Measurements from ENCODE around the gene AIG1.
"Not testable (repeated sequence)": the region's sequence is repeated elsewhere in the genome, so short reads cannot be mapped to it uniquely, and the experiment has no call there.

AIG1 gene

DNA sequence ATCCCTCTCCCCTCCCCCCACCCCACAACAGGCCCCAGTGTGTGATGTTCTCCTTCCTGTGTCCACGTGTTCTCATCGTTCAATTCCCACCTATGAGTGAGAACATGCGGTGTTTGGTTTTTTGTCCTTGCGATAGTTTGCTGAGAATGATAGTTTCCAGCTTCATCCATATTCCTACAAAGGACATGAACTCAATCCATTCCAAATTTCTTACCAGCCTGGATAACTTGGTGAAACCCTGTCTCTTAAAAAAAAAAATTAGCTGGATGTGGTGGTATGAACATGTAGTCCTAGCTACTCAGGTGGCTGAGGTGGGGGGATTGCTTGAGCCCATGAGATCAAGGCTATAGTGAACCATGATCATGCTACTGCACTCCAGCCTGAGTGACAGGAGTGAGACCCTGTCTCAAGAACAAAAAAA is 107.7 kb downstream of the AIG1 start:
- DNase-seq: not testable (repeated sequence)

DNA sequence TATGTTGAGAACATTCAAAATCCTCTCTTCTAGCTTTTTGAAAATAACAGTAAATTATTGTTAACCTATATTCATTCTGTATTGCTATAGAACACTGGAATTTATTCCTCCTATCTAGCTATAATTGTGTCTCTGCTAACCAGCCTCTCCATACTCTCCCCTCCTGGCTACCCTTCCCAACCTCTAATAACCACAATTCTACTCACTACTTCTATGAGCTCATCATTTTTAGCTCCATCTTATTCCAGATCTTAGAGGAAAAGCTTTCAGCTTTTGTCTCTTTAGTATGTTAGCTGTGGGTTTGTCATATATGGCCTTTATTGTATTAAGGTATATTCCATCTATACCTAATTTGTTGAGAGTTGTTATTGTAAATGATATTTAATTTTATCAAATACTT is 108.8 kb downstream of the AIG1 start:
- no peak for DNase-seq

DNA sequence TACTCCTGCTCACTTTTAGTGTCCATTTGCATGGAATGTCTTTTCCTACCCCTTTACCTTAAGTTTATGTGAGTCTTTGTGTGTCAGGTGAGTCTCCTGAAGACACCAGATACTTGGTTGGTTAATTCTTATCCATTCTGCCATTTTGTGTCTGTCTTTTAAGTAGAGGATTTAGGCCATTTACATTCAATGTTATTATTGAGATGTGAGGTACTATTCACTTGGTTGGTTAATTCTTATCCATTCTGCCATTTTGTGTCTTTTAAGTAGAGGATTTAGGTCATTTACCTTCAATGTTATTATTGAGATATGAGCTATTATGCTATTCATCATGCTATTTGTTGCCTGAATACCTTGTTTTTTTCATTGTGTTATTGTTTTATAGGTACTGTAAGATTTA is 113.8 kb downstream of the AIG1 start:
- DNase-seq: no peak

DNA sequence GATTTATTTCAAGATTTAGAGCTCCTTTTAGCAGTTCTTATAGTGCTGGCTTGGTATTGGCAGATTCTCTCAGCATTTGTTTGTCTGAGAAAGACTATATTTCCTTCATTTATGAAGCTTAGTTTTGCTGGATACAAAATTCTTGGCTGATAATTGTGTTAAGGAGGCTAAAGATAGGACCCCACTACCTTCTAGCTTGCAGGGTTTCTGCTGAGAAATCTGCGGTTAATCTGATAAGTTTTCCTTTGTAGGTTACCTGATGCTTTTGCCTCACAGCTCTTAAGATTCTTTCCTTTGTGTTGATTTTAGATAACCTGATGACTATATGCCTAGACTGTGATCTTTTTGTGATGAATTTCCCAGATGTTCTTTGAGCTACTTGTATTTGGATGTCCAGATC is 114.3 kb downstream of the AIG1 start:
- no peak for DNase-seq

DNA sequence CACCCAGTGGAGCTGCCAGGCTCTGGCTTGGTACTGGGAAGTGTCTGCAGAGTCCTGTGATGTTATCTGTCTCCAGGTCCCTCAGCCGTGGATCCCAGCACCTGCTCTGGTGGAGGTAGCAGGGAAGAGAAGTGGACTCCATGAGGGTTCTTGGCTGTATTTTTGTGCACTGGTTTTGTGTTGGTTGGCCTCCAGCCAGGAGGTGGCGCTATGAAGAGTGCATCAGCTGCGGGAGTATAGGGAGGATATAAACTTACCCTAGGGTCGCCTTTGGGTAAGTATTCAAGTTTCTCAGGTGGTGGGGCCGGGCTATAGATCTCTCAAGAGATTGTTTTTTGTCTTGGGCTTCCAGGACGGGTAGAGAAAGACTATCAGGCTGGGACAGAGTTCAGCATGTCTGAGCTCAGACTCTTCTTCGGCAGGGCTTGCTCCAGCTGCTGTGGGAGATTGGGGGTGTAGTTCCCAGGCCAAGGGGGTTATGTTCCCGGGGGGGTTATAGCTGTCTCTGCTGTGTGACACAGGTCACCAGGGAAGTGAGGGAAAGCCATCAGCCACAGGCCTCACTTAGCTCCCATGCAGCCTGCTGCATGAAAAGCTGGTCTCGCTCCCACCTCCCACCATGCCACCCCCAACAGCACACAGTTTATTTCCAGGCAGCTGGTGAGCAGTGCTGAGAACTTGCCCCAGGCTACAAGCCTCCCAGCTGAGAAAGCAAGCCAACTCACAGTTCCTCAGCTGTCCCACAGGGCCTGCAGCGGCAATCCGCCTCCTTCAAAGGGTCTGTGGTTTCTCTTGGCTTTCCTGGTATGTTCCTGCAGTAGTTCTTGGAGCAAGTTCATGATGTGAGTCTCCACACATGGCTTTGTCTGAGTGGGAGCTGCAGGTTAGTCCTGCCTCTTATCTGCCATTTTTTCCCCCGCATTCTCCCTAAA is 115.7 kb downstream of the AIG1 start:
- no peak for DNase-seq

DNA sequence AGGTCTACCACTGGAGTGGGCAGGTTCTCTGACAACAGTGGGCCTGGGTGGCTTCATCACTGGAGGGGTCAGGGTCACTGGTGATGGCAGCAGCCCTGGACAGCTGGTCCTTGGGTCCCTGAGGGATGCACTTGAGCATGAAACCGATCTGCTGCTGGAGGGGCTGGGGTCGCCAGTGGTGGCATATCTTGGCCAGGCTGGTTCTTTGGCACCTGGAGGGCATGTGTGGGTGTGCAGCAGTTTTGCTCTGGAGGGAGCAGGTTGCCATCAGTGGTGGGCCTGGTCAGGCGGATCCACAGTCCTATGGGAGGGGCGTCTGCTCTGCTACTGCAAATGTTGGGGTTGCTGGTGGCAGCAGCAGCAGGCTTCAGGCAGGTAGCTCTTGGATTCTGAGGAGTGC is 117.0 kb downstream of the AIG1 start:
- no peak for DNase-seq

DNA sequence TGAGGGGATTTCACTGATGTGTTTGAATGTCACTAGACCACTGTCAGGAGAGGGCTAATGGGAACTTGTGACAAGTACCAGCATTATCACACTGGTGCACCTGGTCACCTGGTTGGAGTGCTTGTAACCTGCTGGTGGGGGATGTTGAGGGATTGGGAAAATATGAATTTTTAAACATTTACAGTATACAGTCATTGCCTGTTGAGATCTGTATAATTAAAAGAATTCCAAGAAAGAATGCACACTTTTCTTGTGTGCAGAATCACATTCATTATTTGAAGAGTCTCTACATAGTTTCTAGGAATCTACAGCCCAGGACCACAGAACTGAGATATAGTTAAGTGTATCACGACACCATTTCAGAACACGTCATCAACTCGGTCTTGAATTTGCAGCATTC is 118.4 kb downstream of the AIG1 start:
- no peak for DNase-seq

DNA sequence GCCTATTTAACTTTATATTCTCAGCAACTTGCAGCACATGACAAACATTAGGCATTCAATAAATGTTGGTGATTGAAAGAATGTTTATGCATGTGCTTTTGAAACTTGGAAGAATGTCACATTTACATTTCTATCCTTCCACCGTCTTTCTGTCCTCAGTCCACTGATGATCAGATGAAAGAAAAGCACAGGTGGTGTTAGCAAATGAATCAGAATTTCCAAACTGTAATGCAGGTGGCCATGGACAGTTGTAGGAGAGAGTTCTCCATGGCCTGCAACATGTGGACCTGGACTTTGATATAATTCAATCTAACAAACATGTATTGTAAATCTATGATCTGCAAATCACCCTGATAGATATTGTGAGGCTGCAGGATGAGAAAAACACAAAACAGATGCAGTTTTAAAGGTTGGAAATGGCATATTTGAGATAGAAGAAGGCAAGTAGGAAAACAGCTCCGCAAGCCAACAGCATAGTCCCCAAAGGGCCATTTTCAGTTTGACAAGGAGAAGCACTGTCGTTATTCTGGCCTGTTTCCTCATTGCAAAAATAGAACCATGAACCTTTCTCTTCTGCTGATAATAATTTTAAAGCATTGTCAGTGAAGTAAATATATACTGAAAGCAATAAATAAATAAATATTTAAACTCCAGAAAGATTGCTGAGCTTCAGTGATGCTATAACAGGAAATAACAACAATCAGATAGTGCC is 119.4 kb downstream of the AIG1 start:
- DNase-seq: no peak

DNA sequence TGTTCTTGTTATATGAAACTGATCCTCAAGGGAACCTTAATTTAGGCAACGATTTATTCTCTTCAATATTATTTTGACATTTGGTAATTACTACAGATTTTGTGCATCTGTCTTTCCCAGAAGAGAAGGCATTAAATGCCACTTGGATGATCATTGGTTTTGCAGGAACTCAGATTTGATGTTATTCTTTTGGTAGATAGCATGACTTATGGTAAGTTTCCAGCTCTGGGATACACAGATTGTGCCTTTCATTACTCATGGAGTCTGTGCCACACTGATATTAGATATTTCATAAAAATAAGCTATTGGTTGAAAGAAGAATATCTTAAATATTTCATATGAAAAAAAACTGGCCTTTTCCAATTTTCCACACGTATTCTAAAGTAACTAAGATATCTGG is 120.1 kb downstream of the AIG1 start:
- no peak for DNase-seq

DNA sequence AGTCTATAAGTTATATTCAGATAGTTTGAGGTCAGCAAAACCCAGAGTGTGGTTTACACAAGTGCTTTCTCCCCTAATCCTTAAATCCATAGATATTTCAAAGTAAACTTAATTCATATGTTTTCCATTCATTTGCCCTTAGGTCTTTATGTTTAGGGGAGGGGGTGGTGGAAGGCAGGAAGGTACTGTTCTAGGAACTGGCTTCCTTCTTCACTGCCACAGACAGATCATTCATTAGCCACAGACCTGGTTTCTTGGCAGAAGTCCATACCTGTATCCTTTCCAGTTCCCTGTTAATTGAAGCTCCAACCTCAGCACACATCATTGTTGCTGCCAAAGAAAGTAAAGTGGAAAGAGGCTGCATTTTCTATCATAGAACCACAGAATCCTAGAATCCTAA is 123.0 kb downstream of the AIG1 start:
- DNase-seq: no peak

DNA sequence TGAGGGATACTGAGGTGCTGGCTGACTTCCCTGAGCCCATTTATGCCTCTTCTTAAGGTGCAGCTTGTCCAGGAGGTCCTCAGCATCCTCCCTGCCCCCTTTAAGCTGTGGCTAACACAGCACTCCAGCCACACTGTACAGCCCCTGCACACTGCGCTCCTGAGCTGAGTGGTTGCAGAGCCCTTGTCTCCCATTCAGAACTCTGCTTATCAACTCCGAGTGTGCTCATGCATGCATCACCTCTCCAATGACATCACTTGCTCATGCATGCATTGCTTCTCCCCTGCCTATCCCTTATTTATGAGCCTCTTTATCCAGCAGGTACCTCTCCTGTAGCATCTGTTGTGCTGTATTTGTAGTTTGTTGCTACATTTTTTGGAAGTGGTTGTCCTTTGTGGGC is 124.6 kb downstream of the AIG1 start:
- no peak for DNase-seq

DNA sequence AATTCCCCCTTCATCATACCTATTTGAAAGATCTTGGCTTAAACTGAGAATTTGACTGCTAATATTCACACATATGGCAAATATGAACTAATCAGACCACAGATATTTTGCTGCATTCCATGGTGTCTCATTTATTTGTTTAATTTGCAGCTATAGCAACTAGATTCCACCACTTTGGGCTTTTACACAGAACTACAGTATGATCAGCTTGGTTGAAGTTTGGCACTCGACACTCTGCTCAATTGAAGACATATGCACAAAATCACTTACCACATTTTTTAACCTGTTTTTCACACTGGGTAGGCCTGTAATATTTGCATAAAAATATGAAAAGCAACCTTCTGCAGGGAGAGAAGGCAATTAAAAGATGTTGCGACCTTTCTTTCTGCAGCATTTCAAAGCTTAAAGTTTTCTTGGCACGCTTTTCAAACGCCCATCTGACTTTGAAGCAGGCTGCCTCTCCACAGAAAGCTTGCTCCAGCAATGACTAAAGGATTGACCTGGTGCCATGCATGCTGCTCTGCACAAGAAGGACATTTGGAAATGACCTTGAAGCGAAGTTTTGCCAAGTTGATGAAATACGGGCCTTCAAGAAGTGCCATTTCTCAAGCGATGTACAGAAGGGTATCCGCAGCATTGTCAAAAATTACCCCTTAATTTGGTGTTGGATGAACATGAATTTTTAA is 126.7 kb downstream of the AIG1 start:
- no peak for DNase-seq

DNA sequence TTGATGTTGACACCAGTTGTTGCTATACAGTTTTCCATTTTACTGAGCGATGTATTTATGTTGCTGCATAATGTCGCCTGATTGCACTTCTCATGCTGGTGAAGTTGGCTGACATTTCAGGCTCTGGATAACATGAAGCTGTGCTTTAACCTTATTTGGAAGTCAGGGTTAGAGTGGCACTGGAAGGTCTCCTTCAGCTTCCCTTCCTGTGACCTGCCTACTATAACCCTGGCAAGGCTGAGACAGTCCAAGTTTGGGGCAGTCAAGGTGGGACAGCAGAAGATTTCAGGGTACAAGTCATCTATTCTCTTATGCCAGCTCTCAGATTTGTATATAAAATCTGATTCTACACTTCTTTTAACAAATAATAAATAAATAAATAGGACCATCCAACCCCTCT is 127.6 kb downstream of the AIG1 start:
- no peak for DNase-seq

DNA sequence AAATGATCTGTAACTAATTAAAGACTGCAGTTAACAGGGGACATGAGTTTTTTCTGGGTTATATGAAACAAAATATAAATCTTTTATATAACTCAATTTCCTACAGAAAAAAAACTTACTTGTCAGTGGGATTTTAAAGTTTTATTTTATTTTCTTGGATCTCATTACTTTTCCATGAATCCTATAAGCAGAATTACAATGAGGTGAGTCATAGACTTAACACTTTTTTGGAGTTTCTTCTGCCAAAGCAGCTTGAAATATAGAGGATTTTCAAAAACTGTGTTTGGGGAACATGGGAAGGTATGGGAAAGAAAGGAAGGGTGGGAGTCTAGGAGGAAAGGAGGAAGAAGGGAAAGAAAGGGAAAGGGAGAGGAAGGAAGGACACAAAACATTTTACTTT is 130.7 kb downstream of the AIG1 start:
- DNase-seq: no peak

DNA sequence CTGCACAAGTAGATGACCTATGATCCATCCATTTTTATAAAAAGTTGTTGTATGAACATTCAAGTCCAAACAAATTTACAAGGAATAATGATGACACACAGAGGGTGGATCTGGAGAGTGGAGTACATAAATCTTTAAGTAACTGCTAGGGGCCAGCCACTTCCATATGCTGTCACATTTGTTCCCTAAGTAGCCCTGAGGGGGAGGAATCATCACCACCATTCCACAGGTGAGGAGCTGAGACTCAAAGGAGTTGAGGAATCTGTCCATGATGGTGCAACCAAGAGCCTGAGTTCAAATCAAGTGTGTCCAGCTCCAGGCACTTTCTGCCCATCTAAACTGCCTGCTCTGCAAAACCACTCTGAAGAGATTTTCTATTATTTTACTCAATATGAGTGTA is 132.1 kb downstream of the AIG1 start:
- DNase-seq: no peak

DNA sequence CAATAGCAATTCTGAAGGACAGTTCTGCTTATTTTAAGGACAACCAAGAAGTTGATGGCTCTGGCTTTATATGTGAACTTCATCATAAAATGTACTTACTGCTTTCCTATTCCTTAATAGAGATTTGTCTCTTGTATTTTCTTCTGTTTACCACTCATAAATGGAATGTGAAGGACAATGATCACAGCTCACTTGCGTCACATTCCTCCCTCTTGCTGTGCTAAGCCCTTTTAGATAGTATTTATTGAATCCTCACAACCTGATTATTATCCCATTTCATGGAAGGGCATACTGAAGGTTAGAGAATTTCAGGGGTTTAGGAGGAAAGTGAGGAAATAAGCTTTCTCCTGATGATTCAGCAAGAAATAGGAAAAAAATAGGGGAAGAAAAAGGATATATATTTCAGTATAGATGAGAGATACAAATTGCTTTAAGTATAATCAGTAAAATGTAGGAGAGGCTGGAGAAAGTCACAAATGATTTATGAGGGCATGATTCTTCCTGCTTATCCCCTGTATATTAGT is 132.9 kb downstream of the AIG1 start:
- DNase-seq: no peak

DNA sequence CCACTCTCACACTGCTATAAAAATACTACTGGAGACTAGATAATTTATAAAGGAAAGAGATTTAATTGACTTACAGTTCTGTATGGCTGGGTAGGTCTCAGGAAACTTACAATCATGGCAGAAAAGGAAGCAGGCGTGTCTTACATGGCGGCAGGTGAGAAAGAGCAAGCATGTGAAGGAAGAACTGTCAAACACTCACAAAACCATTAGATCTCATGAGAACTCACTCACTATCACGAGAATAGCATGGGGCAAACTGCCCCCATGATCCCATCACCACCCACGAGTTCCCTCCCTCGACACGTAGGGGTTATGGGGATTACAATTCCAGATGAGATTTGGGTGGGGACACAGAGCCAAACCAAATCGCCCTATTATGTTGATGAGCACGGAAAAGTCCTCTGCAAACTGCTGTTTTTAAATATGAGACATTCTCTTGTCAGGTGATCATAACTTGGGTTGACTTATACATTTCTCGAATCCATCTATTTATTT is 133.5 kb downstream of the AIG1 start:
- DNase-seq: no peak

DNA sequence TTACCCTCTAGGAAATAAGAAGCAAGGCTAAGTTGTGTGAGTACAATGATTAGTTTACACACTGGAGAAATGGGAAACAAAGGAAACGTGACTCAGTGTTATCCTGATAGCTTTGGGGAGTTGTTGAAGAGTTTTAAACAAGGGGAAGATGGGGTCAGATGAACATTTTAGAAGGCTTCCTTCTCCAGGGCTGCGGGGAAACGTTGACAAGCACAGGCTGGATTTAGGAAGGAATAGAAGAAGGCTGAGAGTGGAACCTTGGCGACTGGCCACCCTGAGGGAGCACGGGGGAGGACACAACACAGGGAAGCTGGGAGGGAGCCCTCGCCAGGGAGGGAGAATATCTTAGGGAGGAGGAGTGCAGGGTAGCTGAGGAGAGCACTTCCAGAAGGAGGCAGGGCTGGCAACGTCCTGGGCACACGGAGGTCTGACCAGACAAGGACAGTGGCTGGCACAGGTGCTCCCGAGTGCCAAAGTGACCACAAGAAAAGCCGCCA is 134.7 kb downstream of the AIG1 start:
- DNase-seq: no peak

DNA sequence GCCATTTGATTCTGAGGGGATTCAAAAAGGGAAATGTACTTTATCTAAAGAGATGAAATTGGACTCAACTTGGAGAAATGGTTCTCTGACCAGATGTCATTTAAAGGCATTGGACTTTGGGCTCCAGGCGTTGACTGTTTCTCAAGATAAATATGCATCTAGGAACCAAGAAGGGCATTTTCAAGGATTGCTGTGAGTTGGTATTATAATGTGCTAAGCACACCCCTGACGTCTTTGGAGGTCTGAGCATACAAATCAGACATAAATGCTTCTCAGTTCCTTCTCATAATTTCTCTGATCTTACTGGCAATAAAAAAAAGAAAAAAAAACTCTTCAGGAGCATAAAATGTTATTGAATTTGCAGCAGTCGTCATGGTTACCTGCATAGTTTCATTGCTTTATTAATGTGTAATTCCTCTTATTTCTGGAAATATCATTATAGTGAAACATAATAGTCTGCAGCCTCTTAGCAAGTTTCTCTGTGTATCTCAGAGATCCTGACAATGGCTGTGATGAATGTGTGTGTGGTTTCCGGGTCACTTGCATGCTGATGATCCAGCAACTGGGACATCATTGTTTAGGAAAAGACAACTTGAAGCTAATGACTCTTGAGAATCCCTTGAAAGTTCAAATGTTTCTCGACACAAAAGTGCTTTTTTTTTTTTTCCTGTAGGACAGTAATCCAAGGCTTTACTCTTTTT is 136.0 kb downstream of the AIG1 start:
- no peak for DNase-seq

DNA sequence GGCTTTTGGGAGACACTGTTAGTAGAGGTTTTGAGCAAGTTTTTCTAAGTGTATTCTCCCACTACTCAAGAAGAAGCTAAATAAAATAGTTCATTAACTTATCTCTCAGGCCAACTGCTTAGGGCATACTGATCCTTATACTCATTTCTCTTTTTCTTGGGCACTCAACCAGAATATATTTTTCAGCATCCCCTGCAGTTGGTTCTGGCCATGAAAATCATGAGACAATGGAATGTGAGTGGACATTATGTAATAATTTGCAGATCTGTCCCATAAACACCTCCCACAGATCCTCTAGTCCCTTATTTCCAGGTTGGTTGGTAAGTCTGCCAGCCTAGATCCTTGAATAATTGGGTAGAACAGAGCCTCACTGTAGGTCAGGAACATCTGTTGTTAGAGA is 136.7 kb downstream of the AIG1 start:
- DNase-seq: no peak

DNA sequence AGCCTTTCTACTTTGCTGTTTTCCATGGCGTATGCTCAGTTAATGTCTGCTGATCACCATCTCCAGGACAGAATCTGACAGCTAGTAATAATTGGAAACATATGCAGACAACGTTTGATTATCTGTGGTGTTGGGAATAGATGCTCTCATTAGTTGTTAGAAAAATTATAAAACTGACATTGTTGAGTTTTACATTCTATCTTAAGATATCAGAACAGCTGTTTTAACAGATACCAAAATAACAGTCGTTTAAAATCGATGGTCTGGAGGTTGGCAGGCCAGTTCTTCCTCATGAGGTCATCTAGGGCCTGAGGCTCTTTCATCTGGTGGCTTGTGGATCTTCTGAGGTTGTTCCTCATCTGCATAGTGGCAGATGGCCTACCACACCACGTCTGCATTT is 137.6 kb downstream of the AIG1 start:
- DNase-seq: no peak

DNA sequence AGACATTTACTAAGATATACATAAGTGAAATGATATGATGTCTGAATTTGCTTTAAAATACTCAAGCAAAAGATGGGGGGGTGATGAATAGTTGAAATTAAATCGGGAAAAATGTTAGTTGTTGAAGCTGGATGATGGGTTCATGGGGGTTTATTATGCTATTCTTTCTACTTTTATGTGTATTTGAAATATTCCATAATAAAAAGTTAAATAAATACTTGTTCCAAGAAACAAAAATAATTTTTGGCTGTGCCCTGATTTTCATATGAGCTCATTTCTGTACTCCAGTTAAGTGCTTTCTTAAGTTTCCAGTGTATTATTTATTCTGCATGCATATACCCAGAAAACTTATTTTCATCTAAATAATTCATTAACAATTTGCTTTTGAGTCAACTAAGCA is 138.6 kb downstream of the AIG1 start:
- DNase-seq: no peak
